Measurements from ENCODE around the gene FGA. TPM values are rescaled to one million over a fixed set of nuclear protein-coding genes. Genes with fewer than 3 reads are reported as not detected.

FGA gene
- total RNA-seq, 8 experiments from 2014 or later, result 0.08 to 0.52 (median 0.09) TPM; not detected in 5

Other genes with a start within 250 kb of the FGA start
- gene DCHS2, start 98.9 kb downstream of the FGA start, total RNA-seq, result 10 to 100 TPM in 5 of 8 experiments, under 1 TPM in 3; 0.31 to 43.4 (median 12.9) TPM
- gene PLRG1, start 40.3 kb downstream of the FGA start, total RNA-seq, result 100 to 1,000 TPM in 1 of 8 experiments, 10 to 100 TPM in 7; 44.9 to 109 (median 60.5) TPM
- gene FGB, start 27.7 kb downstream of the FGA start, total RNA-seq, result under 1 TPM in 3 of 8 experiments, not detected in 5; 0.43 to 0.71 (median 0.43) TPM
- gene FGG, start 21.9 kb upstream of the FGA start, total RNA-seq, result 1 to 10 TPM in 1 of 8 experiments, under 1 TPM in 1, not detected in 6; 0.43 to 2.0 TPM
- gene LRAT, start 153.3 kb upstream of the FGA start, total RNA-seq, result 10 to 100 TPM in 1 of 8 experiments, 1 to 10 TPM in 4, under 1 TPM in 3; 0.07 to 19.5 (median 2.7) TPM
- under 1 TPM in 6 of 8 experiments, not detected in 2; 0.08 to 0.52 (median 0.25) TPM for gene RBM46, start 190.5 kb upstream of the FGA start, total RNA-seq

All from motor neuron (in vitro differentiated cells).